Hepatic stellate cell (primary cell): Measurements from ENCODE around the gene SLC35G6.
"Not testable (repeated sequence)": the region's sequence is repeated elsewhere in the genome, so short reads cannot be mapped to it uniquely, and the experiment has no call there.

Experiments used
- DNase-seq: peaks from one replicate; pipeline ENCODE4 v3.0.0; 2011; ENCODE audit warnings: low spot score

The SLC35G6 gene

GRCh38 chr17:7481275-7481674, at the start of gene SLC35G6:
TSS of gene SLC35G6 (plus strand) at chr17:7481446. CDS start at chr17:7481517, 71 bp downstream.
- not testable (repeated sequence) for DNase-seq

GRCh38 chr17:7432296-7432695, 49.0 kb upstream of the SLC35G6 start:
- DNase-seq: no peak

- no peak for DNase-seq
Observed at GRCh38 chr17:7435676-7436555, 45.3 kb upstream of the SLC35G6 start.

GRCh38 chr17:7436556-7437368, 44.5 kb upstream of the SLC35G6 start:
- DNase-seq: peak; percentile 87

- no peak for DNase-seq
Observed at GRCh38 chr17:7437369-7437863, 43.8 kb upstream of the SLC35G6 start.

GRCh38 chr17:7437950-7438614, 43.2 kb upstream of the SLC35G6 start:
- DNase-seq: no peak

- no peak for DNase-seq
Observed at GRCh38 chr17:7438656-7439460, 42.4 kb upstream of the SLC35G6 start.

GRCh38 chr17:7439462-7440112, 41.7 kb upstream of the SLC35G6 start, which contains the start of gene FGF11:
TSS of gene FGF11 (plus strand) at chr17:7439512. CDS start at chr17:7439621, 109 bp downstream.
- no peak for DNase-seq

GRCh38 chr17:7440113-7440833, 41.0 kb upstream of the SLC35G6 start:
- peak; percentile 58 for DNase-seq

GRCh38 chr17:7440834-7441195, 40.4 kb upstream of the SLC35G6 start:
- DNase-seq: peak; percentile 34

- DNase-seq: no peak
Observed at GRCh38 chr17:7441266-7441665, 40.0 kb upstream of the SLC35G6 start.

- no peak for DNase-seq
Observed at GRCh38 chr17:7442142-7442541, 39.1 kb upstream of the SLC35G6 start.

GRCh38 chr17:7443499-7444485, 37.5 kb upstream of the SLC35G6 start:
- peak; percentile 62 for DNase-seq

GRCh38 chr17:7444682-7445618, 36.3 kb upstream of the SLC35G6 start, which contains the start of gene CHRNB1:
TSS of gene CHRNB1 (plus strand) at chr17:7445061. CDS start at chr17:7445128, 67 bp downstream.
- DNase-seq: peak; percentile 77

- DNase-seq: no peak
Observed at GRCh38 chr17:7445619-7445968, 35.7 kb upstream of the SLC35G6 start.

- DNase-seq: no peak
Observed at GRCh38 chr17:7448461-7448860, 32.8 kb upstream of the SLC35G6 start.

GRCh38 chr17:7459961-7460545, 21.2 kb upstream of the SLC35G6 start:
- no peak for DNase-seq
